Measurements from ENCODE around the gene KRT82.
"Not testable (repeated sequence)": the region's sequence is repeated elsewhere in the genome, so short reads cannot be mapped to it uniquely, and the experiment has no call there.

- TF ChIP-seq CTCF, POLR2A (IDR thresholded peaks at IDR 0.05): not testable (repeated sequence)
Measured at GRCh38 chr12:52447196-52447595, 41.1 kb upstream of the KRT82 start.
